ENCODE results near the gene EPAS1. TPM values are rescaled to one million over a fixed set of nuclear protein-coding genes. Genes with fewer than 3 reads are reported as not detected.

Gene EPAS1
- total RNA-seq, 1 donor from 2014 or later, result 0.15 TPM

GRCh38 chr2:46389417-46389916 is 92.3 kb downstream of the EPAS1 start:
- Mint-ChIP-seq H3K27ac (no peak overlapping the region), H3K4me3 (no peak overlapping the region), H3K9me3 (no peaks in the 10 kb centered on the region), H3K36me3 (no peaks in the 10 kb centered on the region), H3K27me3 (ENCODE audit: insufficient read depth, low read depth) (peaks cover 2% of the 10 kb centered on the region), H3K4me1 (no peaks in the 10 kb centered on the region)
- H3F3A ChIP-seq (ENCODE audit: low read depth), result no peaks in the 10 kb centered on the region
- H3K27ac ChIP-seq, result no peak overlapping the region
- no peaks in the 10 kb centered on the region for H3K36me3 ChIP-seq
- no peak overlapping the region for H3K4me2 ChIP-seq
- no peaks in the 10 kb centered on the region for H3K79me2 ChIP-seq (ENCODE audit: low read depth)
- no peaks in the 10 kb centered on the region for H3K9me3 ChIP-seq (ENCODE audit: low read depth)
- TF ChIP-seq EZH2 (IDR thresholded peaks at IDR 0.05) (no peak), EZH2phosphoT487 (IDR thresholded peaks at IDR 0.05) (no peak)
- TF ChIP-seq, protein P1, sequence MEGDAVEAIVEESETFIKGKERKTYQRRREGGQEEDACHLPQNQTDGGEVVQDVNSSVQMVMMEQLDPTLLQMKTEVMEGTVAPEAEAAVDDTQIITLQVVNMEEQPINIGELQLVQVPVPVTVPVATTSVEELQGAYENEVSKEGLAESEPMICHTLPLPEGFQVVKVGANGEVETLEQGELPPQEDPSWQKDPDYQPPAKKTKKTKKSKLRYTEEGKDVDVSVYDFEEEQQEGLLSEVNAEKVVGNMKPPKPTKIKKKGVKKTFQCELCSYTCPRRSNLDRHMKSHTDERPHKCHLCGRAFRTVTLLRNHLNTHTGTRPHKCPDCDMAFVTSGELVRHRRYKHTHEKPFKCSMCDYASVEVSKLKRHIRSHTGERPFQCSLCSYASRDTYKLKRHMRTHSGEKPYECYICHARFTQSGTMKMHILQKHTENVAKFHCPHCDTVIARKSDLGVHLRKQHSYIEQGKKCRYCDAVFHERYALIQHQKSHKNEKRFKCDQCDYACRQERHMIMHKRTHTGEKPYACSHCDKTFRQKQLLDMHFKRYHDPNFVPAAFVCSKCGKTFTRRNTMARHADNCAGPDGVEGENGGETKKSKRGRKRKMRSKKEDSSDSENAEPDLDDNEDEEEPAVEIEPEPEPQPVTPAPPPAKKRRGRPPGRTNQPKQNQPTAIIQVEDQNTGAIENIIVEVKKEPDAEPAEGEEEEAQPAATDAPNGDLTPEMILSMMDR (IDR thresholded peaks at IDR 0.05), result no peak
- no peak overlapping the region for H2AFZ ChIP-seq (replicated peaks)
- no peak overlapping the region for H3K9ac ChIP-seq
- H3K4me3 ChIP-seq, result no peak overlapping the region
- DNase-seq (ENCODE audit: low spot score), result no peak
- no peaks in the 10 kb centered on the region for H3K4me1 ChIP-seq
- H4K20me1 ChIP-seq (ENCODE audit: low read depth), result no peaks in the 10 kb centered on the region
- no peaks in the 10 kb centered on the region for H3K27me3 ChIP-seq

DNA sequence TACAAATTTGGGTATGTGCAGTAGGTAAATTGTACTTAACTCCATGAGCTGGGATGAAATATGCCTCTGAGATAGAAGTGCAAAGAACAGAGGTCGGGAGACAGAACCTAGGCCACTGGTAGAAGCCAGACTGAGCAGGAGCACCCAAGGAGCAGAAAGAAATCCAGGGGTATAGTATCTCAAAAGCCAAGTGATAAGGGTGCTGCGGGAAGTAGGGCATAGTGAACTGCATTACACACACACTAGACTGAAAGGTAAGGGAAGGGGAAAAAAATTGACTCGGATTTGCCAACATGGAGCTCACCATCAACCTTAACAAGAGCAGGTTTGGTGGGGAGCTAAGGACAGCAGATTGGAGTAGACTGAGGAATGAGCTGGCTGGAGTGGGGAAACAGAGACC is 92.8 kb downstream of the EPAS1 start:
- Histone ChIP-seq H3K36me3 (no peaks in the 10 kb centered on the region), H3K79me2 (ENCODE audit: low read depth) (no peaks in the 10 kb centered on the region), H3K4me1 (no peaks in the 10 kb centered on the region), H3K27ac (no peak overlapping the region), H3K4me3 (no peak overlapping the region), H3F3A (ENCODE audit: low read depth) (no peaks in the 10 kb centered on the region), H3K27me3 (no peaks in the 10 kb centered on the region), H2AFZ (replicated peaks) (no peak overlapping the region), H3K9me3 (ENCODE audit: low read depth) (no peaks in the 10 kb centered on the region), H4K20me1 (ENCODE audit: low read depth) (no peaks in the 10 kb centered on the region), H3K4me2 (no peak overlapping the region), H3K9ac (no peak overlapping the region)
- TF ChIP-seq EZH2phosphoT487 (IDR thresholded peaks at IDR 0.05) (no peak), EZH2 (IDR thresholded peaks at IDR 0.05) (no peak)
- TF ChIP-seq, protein P1 (IDR thresholded peaks at IDR 0.05), result no peak
- no peak for DNase-seq (ENCODE audit: low spot score)
- no peaks in the 10 kb centered on the region for H3K36me3 Mint-ChIP-seq
- H3K4me3 Mint-ChIP-seq, result no peak overlapping the region
- no peaks in the 10 kb centered on the region for H3K9me3 Mint-ChIP-seq
- H3K27me3 Mint-ChIP-seq (ENCODE audit: insufficient read depth, low read depth), result peaks cover 2% of the 10 kb centered on the region
- H3K4me1 Mint-ChIP-seq, result no peaks in the 10 kb centered on the region
- H3K27ac Mint-ChIP-seq, result no peak overlapping the region

- no peaks in the 10 kb centered on the region for H3K27me3 ChIP-seq
- H2AFZ ChIP-seq (replicated peaks), result no peak overlapping the region
- H3K36me3 Mint-ChIP-seq, result no peaks in the 10 kb centered on the region
- no peaks in the 10 kb centered on the region for H3K4me1 Mint-ChIP-seq
- no peak for DNase-seq (ENCODE audit: low spot score)
- H3K4me3 Mint-ChIP-seq, result no peak overlapping the region
- TF ChIP-seq EZH2 (IDR thresholded peaks at IDR 0.05) (no peak), EZH2phosphoT487 (IDR thresholded peaks at IDR 0.05) (no peak)
- TF ChIP-seq, protein P1 (IDR thresholded peaks at IDR 0.05), result no peak
- H3K27ac Mint-ChIP-seq, result no peak overlapping the region
- H3K27me3 Mint-ChIP-seq (ENCODE audit: insufficient read depth, low read depth), result peaks cover 2% of the 10 kb centered on the region
- no peaks in the 10 kb centered on the region for H3K79me2 ChIP-seq (ENCODE audit: low read depth)
- no peaks in the 10 kb centered on the region for H3K9me3 ChIP-seq (ENCODE audit: low read depth)
- no peak overlapping the region for H3K9ac ChIP-seq
- no peaks in the 10 kb centered on the region for H3F3A ChIP-seq (ENCODE audit: low read depth)
- H3K27ac ChIP-seq, result no peak overlapping the region
- H3K4me2 ChIP-seq, result no peak overlapping the region
- H3K36me3 ChIP-seq, result no peaks in the 10 kb centered on the region
- no peaks in the 10 kb centered on the region for H3K4me1 ChIP-seq
- H3K9me3 Mint-ChIP-seq, result no peaks in the 10 kb centered on the region
- no peak overlapping the region for H3K4me3 ChIP-seq
- H4K20me1 ChIP-seq (ENCODE audit: low read depth), result no peaks in the 10 kb centered on the region
Observed at GRCh38 chr2:46390901-46391395, 93.7 kb downstream of the EPAS1 start.
